Central memory CD8-positive, alpha-beta T cell (primary cell): ENCODE data around the gene CDH26.

Experiments used
- ATAC-seq: fragments of 150-1000 bp; cut with Tn5 transposase; replicated peaks from 2 replicates; pipeline ENCODE4 v1.10.0; 2022; ENCODE audit warnings: mild to moderate bottlenecking, moderate FRiP score, moderate number of reproducible peaks; ENCODE audit not compliant: poor library complexity, severe bottlenecking; ENCODE audit errors: extremely low read depth
- DNase-seq, 2 donors: peaks; one replicate each; pipeline ENCODE4 v3.0.0; 2021; ENCODE audit warnings: low spot score in 2 of 2
- H3K27ac Mint-ChIP-seq: one replicate; pipeline ENCODE4 v1.8.0; 2022; ENCODE audit warnings: low read depth, mild to moderate bottlenecking, moderate library complexity, mixed read lengths
- H3K27me3 Mint-ChIP-seq: one replicate; pipeline ENCODE4 v1.8.0; 2022; ENCODE audit warnings: mixed read lengths
- H3K36me3 Mint-ChIP-seq: one replicate; pipeline ENCODE4 v1.8.0; 2022; ENCODE audit warnings: mild to moderate bottlenecking, moderate library complexity, mixed read lengths; ENCODE audit not compliant: insufficient read depth
- H3K4me1 Mint-ChIP-seq: one replicate; pipeline ENCODE4 v1.8.0; 2022; ENCODE audit warnings: mixed read lengths
- H3K4me3 Mint-ChIP-seq: one replicate; pipeline ENCODE4 v1.8.0; 2022; ENCODE audit warnings: mild to moderate bottlenecking, moderate library complexity, mixed read lengths
- H3K9me3 Mint-ChIP-seq: one replicate; pipeline ENCODE4 v1.8.0; 2022; ENCODE audit warnings: mixed read lengths

The CDH26 gene

DNA sequence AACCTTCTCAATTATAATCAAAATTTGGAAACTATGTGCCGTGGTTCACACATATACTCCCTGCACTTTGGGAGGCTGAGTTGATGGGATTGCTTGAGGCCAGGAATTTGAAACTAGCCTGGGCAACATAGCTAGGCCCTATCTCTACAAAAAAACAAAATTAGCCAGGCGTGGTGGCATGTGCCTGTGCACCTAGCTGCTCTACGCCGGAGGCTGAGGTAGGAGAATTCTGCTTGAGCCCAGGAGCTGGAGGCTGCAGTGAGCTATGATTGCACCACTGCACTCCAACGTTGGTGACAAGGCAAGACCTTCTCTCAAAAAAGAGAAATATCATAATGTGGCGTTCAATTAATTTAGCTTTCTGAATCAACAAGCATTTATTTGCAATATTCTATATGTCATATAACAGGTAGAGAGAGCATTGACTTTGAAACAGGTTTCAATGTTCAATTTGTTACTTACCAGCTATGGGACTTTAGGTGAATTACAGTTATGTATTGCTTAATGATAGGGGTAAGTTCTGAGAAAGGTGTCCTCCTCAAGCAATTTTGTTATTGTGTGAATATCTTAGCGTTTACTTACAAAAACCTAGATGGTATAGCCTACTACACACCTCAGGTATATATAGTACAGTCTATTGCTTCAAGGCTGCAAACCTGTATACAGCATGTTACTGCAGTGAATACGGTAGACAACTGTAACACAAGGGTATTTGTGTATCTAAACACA, 22.6 kb upstream of the CDH26 start:
- peaks cover 11% of the 10 kb centered on the region for H3K4me1 Mint-ChIP-seq
- DNase-seq (no peak), ATAC-seq (no peak)
- H3K36me3 Mint-ChIP-seq: peaks cover 24% of the 10 kb centered on the region
- no peaks in the 10 kb centered on the region for H3K9me3 Mint-ChIP-seq
- no peak overlapping the region for H3K4me3 Mint-ChIP-seq
- H3K27me3 Mint-ChIP-seq: no peaks in the 10 kb centered on the region
- H3K27ac Mint-ChIP-seq: no peak overlapping the region

DNA sequence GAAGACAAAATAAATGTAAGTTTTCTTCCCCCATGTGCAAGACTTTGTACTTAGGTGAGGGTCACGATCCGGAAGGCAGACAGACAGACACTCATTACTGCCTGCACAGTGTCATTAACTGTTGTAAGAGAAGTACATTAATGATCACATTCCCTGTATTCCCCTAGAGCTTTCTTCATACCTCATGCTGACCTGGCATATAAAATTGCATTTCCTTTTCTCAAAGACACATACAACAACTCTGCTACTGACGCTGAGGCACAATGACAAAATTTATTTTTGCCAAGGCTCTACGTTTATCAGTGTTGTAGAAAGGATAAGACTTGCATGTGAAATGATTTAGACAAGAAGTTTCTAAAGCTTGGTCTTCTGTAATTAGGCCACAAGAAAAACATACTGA, 21.8 kb upstream of the CDH26 start:
- DNase-seq (no peak), ATAC-seq (no peak)
- H3K27me3 Mint-ChIP-seq: no peaks in the 10 kb centered on the region
- no peak overlapping the region for H3K4me3 Mint-ChIP-seq
- no peaks in the 10 kb centered on the region for H3K9me3 Mint-ChIP-seq
- no peak overlapping the region for H3K27ac Mint-ChIP-seq
- peaks cover 26% of the 10 kb centered on the region for H3K36me3 Mint-ChIP-seq
- H3K4me1 Mint-ChIP-seq: peaks cover 17% of the 10 kb centered on the region

DNA sequence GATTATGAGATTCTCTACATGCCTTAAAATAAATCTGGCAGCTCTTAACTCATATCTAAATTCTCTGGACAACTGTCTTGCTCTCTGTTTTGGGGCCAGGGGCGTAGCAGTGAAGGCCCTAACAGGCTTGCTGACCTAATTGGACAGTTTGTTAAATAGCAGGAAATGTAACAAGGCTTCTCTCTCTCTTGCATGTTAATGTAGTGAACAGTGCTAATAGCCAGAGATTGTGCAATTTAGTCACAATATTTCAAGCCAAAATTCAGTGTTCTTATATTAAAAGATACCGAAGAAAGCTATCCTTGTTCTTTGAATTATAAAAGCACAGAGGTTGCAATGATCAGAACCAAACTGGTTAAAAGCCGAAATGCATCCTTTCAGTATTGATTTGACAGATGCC, 21.1 kb upstream of the CDH26 start:
- Mint-ChIP-seq H3K27me3 (no peaks in the 10 kb centered on the region), H3K9me3 (no peaks in the 10 kb centered on the region), H3K4me1 (peaks cover 22% of the 10 kb centered on the region), H3K36me3 (peaks cover 26% of the 10 kb centered on the region), H3K4me3 (no peak overlapping the region), H3K27ac (no peak overlapping the region)
- DNase-seq (no peak), ATAC-seq (no peak)

DNA sequence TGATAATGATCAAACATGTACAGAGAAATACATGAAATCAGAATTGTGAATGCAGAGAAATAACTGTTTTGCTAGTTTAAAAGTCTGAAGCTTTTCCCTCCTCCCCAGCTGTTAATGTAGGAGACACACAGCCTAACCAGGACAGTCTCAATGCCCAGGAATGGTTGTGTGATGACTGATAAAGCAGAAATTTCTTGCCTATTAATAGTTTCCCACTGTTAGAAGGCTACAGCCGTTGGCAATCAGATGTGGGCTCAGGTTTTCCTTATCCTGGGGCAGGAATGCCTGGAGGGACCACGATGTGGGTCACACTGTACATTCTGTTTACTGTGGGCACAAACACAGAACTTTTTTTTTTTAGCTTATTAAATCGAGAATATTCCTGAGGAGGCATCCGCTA, 20.0 kb upstream of the CDH26 start:
- Mint-ChIP-seq H3K27me3 (no peaks in the 10 kb centered on the region), H3K27ac (peak overlapping the region; percentile 67), H3K36me3 (peaks cover 28% of the 10 kb centered on the region), H3K4me3 (peak overlapping the region; percentile 98), H3K4me1 (peaks cover 22% of the 10 kb centered on the region), H3K9me3 (no peaks in the 10 kb centered on the region)
- DNase-seq: no peak
- no peak for ATAC-seq

DNA sequence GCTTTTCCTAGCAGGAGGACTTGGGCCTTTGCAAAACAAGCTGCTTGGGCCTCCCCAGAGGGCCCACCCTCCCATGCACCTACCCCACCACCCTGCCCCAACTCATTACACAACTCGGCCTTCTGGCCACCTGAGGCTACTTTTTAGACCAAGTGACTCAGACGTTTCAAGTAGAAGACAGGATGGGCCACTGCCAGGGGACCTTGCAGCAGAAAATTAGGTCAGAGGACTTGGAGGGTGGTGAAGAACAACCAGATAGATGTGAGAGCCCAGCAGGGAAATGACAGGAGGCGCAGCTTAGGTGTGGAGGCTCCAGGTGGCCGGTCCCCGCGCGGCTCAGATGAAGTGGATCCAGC, 19.5 kb upstream of the CDH26 start:
- ATAC-seq (no peak), DNase-seq (no peak)
- Mint-ChIP-seq H3K27me3 (no peaks in the 10 kb centered on the region), H3K4me3 (peak overlapping the region; percentile 98), H3K27ac (peak overlapping the region; percentile 67), H3K9me3 (no peaks in the 10 kb centered on the region), H3K4me1 (peaks cover 22% of the 10 kb centered on the region), H3K36me3 (peaks cover 25% of the 10 kb centered on the region)

DNA sequence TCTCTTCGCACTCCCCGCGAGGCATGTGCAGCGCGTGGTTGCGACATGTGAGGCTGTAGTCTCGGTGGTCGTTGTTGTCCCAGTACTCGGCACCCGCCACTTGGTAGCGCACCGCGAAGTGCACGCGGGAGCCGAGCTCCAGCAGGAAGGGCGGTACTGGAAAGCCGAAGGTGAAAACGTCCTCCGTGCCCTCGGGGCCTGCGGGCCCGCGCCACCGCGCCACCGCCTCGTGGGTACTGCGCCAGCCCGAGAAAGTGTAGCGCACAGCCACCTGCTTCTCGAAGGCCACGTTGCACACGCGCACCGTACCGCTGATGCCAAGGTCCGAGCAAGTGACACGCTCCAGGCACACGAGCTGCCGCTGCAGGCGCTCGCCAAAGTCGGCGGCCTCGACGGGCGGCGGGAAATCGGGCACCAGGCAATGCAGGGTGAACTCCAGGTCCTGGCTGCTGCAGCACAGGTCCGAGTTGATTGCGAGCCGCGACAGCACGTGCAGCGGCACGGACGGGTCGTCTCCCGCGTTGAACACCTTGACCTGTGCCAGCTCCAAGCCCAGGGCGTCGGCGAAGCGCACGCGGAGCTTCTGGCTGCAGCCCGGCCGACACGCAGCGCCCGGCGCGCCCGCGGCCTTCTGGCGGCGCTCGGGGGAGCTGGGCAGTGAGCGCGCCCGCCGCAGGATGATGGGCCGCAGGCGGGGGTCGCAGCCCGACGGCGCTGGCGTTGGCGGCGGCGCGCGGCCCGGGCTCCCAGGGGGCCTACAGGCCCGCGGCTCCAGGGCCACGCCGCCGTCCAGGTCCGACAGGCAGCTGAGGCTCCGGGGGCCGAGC, 19.0 kb upstream of the CDH26 start:
- Mint-ChIP-seq H3K36me3 (peaks cover 22% of the 10 kb centered on the region), H3K9me3 (no peaks in the 10 kb centered on the region), H3K27me3 (no peaks in the 10 kb centered on the region), H3K4me3 (peak overlapping the region; percentile 98), H3K27ac (peak overlapping the region; percentile 67), H3K4me1 (peaks cover 22% of the 10 kb centered on the region)
- DNase-seq (no peak), ATAC-seq (no peak)

DNA sequence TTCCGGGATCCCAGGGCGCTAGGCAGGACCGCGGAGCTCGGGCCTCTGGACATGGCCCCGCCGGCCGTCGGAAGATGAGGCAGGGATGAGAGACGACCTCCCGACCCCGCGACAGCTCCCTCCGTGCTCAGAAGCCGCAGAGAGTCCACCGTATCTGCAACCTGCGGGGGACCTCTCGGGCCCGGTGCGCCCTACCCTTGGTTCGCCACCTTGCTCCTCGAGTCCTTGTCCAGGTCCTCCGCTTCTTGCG, 18.4 kb upstream of the CDH26 start:
- no peaks in the 10 kb centered on the region for H3K9me3 Mint-ChIP-seq
- no peaks in the 10 kb centered on the region for H3K27me3 Mint-ChIP-seq
- H3K4me3 Mint-ChIP-seq: peak overlapping the region; percentile 98
- DNase-seq (no peak), ATAC-seq (peak; percentile 4)
- peaks cover 22% of the 10 kb centered on the region for H3K4me1 Mint-ChIP-seq
- H3K27ac Mint-ChIP-seq: peak overlapping the region; percentile 96
- H3K36me3 Mint-ChIP-seq: peaks cover 23% of the 10 kb centered on the region

DNA sequence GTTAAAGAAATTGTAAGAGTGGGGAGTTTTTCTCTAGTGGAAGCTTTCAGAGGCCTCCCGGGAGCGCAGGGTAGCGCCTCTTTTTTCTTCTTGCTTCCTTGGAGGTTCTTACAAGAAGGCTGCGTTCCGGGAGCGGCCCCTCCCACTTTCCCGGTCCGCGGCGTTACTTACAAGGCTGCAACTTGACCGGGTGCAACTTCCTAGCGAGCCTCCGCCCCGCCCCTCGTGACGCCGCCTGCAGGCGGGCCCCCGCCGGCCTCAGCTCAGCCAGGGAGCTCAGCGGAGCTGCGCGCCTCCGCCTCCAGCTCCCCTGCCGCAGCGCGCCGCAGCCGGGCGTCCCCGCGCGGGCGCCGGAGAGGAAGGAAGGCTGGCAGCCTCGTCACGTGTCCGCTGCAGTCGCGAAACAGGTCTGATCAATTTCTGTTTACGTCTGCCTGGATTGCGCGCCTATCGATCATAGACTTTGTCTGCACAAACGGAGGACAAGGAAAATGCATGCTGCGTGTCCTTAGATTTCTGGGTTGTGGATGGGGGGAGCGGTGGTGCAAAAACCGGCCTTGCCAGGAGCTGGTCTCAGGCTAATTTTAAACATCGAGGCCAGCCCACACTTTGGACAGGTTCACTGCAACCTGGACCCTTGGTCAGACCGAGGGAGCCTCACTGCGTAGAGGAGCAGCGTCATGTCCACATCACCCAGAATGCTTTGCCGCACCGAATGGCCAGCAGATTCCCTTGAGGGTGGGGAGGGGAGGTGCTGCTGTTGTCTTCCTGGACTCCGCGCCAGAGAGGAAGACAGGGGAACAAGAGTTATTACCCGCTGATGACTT, 17.9 kb upstream of the CDH26 start, which contains the start of the genes FAM217B and PPP1R3D:
Gene FAM217B (plus strand): TSS at position 261 of the 827 bp plus-strand sequence. CDS start 3,555 bp downstream, outside the sequence.
Gene PPP1R3D (minus strand): TSS at position 177 of the 827 bp plus-strand sequence. CDS start 374 bp downstream, outside the sequence.
- peak; percentile 99 for ATAC-seq
- H3K4me1 Mint-ChIP-seq: peaks cover 22% of the 10 kb centered on the region

DNA sequence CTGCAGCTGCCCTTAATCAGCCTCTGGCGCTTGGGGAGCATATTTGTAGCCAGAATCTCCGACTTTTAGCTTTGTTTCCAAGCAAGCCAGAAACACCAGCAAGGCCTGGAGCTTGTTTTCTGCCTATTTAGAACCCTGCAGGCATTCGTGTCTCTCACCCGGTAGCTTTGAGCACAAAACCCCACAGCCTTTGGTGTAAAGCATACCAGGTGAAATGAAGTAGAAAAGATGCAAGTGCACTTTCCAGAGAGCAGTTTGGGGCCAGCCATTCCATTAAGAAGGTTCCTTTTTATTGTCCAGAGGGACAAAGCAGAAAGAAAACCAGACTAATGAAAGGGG, 17.3 kb upstream of the CDH26 start:
- H3K4me3 Mint-ChIP-seq: peak overlapping the region; percentile 98
- DNase-seq (no peak), ATAC-seq (no peak)
- no peaks in the 10 kb centered on the region for H3K9me3 Mint-ChIP-seq
- H3K4me1 Mint-ChIP-seq: peaks cover 22% of the 10 kb centered on the region
- peaks cover 27% of the 10 kb centered on the region for H3K36me3 Mint-ChIP-seq
- H3K27ac Mint-ChIP-seq: peak overlapping the region; percentile 96
- no peaks in the 10 kb centered on the region for H3K27me3 Mint-ChIP-seq

More for the DNA sequence above, 17.9 kb upstream of the CDH26 start, which contains the start of the genes FAM217B and PPP1R3D:
- H3K9me3 Mint-ChIP-seq: no peaks in the 10 kb centered on the region
- H3K36me3 Mint-ChIP-seq: peaks cover 24% of the 10 kb centered on the region
- H3K4me3 Mint-ChIP-seq: peak within 1 kb of the TSS; percentile 98
- peak within 1 kb of the TSS; percentile 96 for H3K27ac Mint-ChIP-seq
- H3K27me3 Mint-ChIP-seq: no peaks in the 10 kb centered on the region
- peak; percentile 79 to 82 for DNase-seq

DNA sequence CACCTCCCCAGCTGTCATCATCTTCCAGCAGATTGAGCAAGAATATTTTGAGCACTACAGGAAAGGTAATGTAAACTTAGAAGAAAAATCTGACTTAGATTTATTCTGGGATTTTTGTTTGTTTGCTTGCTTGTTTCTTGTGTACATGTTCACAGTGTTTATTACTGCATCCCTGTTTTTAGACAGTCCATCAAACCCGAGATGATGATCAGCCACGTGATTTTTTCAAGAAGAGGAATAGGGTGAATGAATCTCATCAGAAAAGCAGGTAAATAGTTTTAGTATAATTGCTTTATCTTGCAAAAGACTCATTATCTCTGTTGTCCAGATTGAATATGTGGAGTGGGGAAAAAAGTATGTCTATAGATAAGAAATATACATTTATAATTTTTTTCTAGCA, 16.0 kb upstream of the CDH26 start:
- Mint-ChIP-seq H3K4me3 (no peak overlapping the region), H3K4me1 (peaks cover 22% of the 10 kb centered on the region), H3K9me3 (no peaks in the 10 kb centered on the region), H3K27me3 (no peaks in the 10 kb centered on the region), H3K27ac (no peak overlapping the region), H3K36me3 (peaks cover 27% of the 10 kb centered on the region)
- DNase-seq (no peak), ATAC-seq (no peak)

DNA sequence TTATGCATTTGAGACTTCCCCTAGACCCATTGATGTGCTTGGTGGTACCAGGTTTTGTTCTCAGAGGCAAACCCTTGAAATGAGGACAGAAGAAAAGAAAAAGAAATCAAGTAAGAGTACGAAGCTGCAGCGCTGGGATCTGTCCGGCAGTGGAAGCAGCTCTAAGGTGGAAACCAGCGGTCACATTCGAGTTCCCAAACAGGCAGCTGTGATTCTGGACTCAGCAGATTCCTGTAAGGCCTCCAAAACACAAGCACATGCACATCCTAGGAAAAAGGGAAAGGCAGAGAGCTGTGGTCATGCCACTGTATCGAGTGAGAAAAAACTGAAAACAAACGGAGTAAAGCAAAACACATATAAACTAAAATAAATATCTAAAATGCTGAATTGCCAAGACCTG, 13.5 kb upstream of the CDH26 start:
- ATAC-seq (no peak), DNase-seq (no peak)
- Mint-ChIP-seq H3K9me3 (no peaks in the 10 kb centered on the region), H3K27me3 (no peaks in the 10 kb centered on the region), H3K4me1 (peaks cover 21% of the 10 kb centered on the region), H3K27ac (no peak overlapping the region), H3K36me3 (peaks cover 21% of the 10 kb centered on the region), H3K4me3 (no peak overlapping the region)

DNA sequence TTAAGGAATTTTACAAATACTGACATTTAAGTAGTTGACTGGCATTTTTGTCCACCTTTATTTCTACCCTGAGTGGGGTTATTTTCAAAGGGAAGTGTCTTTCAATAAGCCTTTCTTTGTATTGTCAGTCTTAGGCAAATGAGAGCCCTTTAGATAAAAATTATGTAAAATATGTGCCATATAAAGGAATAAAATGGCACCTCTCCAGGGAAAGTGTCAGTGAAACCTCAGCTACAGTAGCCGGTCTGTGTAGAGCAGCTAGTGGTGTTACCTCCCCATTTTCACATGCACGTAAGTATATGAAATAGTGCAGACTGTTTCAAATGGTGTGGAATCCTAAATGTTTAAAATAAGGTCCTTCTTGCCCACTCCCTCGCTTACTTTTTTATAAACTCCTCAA, 13.0 kb upstream of the CDH26 start:
- Mint-ChIP-seq H3K9me3 (no peaks in the 10 kb centered on the region), H3K4me3 (no peak overlapping the region), H3K27ac (no peak overlapping the region), H3K4me1 (peaks cover 21% of the 10 kb centered on the region), H3K27me3 (no peaks in the 10 kb centered on the region), H3K36me3 (peaks cover 19% of the 10 kb centered on the region)
- DNase-seq: no peak
- no peak for ATAC-seq
